ENCODE results near the gene PDS5A. TPM values are rescaled to one million over a fixed set of nuclear protein-coding genes. Genes with fewer than 3 reads are reported as not detected.
"Not testable (repeated sequence)": the region's sequence is repeated elsewhere in the genome, so short reads cannot be mapped to it uniquely, and the experiment has no call there.

The PDS5A gene
- total RNA-seq, 2 donors from 2014 or later: 84.4 to 150 TPM

- H3K4me1 Mint-ChIP-seq (ENCODE audit: low read depth in 2 of 2): peaks cover 0 to 8% of the 10 kb centered on the region in 2 donors
- H3K27ac Mint-ChIP-seq: no peak overlapping the region
- H3K36me3 Mint-ChIP-seq: peaks cover 35% of the 10 kb centered on the region
- DNase-seq (ENCODE audit: low spot score): no peak
- H3K4me3 Mint-ChIP-seq: no peak overlapping the region
- ATAC-seq: no peak
- no peaks in the 10 kb centered on the region for H3K27me3 Mint-ChIP-seq
- peaks cover 3% of the 10 kb centered on the region for H3K9me3 Mint-ChIP-seq
Measured at GRCh38 chr4:39855909-39856512, 121.7 kb downstream of the PDS5A start.

- Mint-ChIP-seq H3K9me3 (peaks cover 3% of the 10 kb centered on the region), H3K27ac (no peak overlapping the region), H3K36me3 (peaks cover 27% of the 10 kb centered on the region), H3K27me3 (no peaks in the 10 kb centered on the region), H3K4me3 (no peak overlapping the region), H3K4me1 (ENCODE audit: low read depth in 2 of 2) (peaks cover 0 to 8% of the 10 kb centered on the region in 2 donors)
- ATAC-seq (no peak), DNase-seq (ENCODE audit: low spot score) (no peak)
Measured at GRCh38 chr4:39852636-39853035, 125.1 kb downstream of the PDS5A start.

GRCh38 chr4:39850727-39851126, 127.0 kb downstream of the PDS5A start:
- H3K27ac Mint-ChIP-seq: no peak overlapping the region
- peaks cover 0 to 6% of the 10 kb centered on the region in 2 donors for H3K4me1 Mint-ChIP-seq (ENCODE audit: low read depth in 2 of 2)
- ATAC-seq (no peak), DNase-seq (ENCODE audit: low spot score) (no peak)
- peaks cover 3% of the 10 kb centered on the region for H3K9me3 Mint-ChIP-seq
- no peaks in the 10 kb centered on the region for H3K27me3 Mint-ChIP-seq
- H3K4me3 Mint-ChIP-seq: no peak overlapping the region
- H3K36me3 Mint-ChIP-seq: peaks cover 23% of the 10 kb centered on the region

- Mint-ChIP-seq H3K27me3 (no peaks in the 10 kb centered on the region), H3K4me1 (ENCODE audit: low read depth in 2 of 2) (no peaks in the 10 kb centered on the region), H3K4me3 (no peak overlapping the region), H3K9me3 (no peaks in the 10 kb centered on the region), H3K27ac (no peak overlapping the region), H3K36me3 (peaks cover 5% of the 10 kb centered on the region)
- ATAC-seq: no peak
- DNase-seq (ENCODE audit: low spot score): no peak
Measured at GRCh38 chr4:39846705-39847104, 131.0 kb downstream of the PDS5A start.

GRCh38 chr4:39846120-39846519, 131.6 kb downstream of the PDS5A start:
- H3K27ac Mint-ChIP-seq: no peak overlapping the region
- no peak overlapping the region for H3K4me3 Mint-ChIP-seq
- no peaks in the 10 kb centered on the region for H3K4me1 Mint-ChIP-seq (ENCODE audit: low read depth in 2 of 2)
- no peak for DNase-seq (ENCODE audit: low spot score)
- no peak for ATAC-seq
- H3K36me3 Mint-ChIP-seq: peaks cover 7% of the 10 kb centered on the region
- no peaks in the 10 kb centered on the region for H3K9me3 Mint-ChIP-seq
- H3K27me3 Mint-ChIP-seq: no peaks in the 10 kb centered on the region

- DNase-seq (ENCODE audit: low spot score): no peak
- no peaks in the 10 kb centered on the region for H3K9me3 Mint-ChIP-seq
- no peak overlapping the region for H3K4me3 Mint-ChIP-seq
- H3K27ac Mint-ChIP-seq: no peak overlapping the region
- H3K36me3 Mint-ChIP-seq: peaks cover 20% of the 10 kb centered on the region
- no peaks in the 10 kb centered on the region for H3K4me1 Mint-ChIP-seq (ENCODE audit: low read depth in 2 of 2)
- ATAC-seq: no peak
- no peaks in the 10 kb centered on the region for H3K27me3 Mint-ChIP-seq
Measured at GRCh38 chr4:39841894-39842293, 135.8 kb downstream of the PDS5A start.

- H3K9me3 Mint-ChIP-seq; ATAC-seq; H3K27ac Mint-ChIP-seq; H3K4me1 Mint-ChIP-seq (ENCODE audit: low read depth in 2 of 2); H3K27me3 Mint-ChIP-seq; DNase-seq (ENCODE audit: low spot score); H3K4me3 Mint-ChIP-seq: not testable (repeated sequence)
- H3K36me3 Mint-ChIP-seq: peaks cover 27% of the 10 kb centered on the region
Measured at GRCh38 chr4:39840516-39840915, 137.2 kb downstream of the PDS5A start.

- DNase-seq (ENCODE audit: low spot score) (no peak), ATAC-seq (no peak)
- H3K9me3 Mint-ChIP-seq: no peaks in the 10 kb centered on the region
- peaks cover 32% of the 10 kb centered on the region for H3K36me3 Mint-ChIP-seq
- no peaks in the 10 kb centered on the region for H3K27me3 Mint-ChIP-seq
- no peak overlapping the region for H3K27ac Mint-ChIP-seq
- H3K4me3 Mint-ChIP-seq: no peak overlapping the region
- no peaks in the 10 kb centered on the region for H3K4me1 Mint-ChIP-seq (ENCODE audit: low read depth in 2 of 2)
Measured at GRCh38 chr4:39840027-39840426, 137.7 kb downstream of the PDS5A start.

- peaks cover 33% of the 10 kb centered on the region for H3K36me3 Mint-ChIP-seq
- not testable (repeated sequence) for H3K4me1 Mint-ChIP-seq (ENCODE audit: low read depth in 2 of 2); H3K4me3 Mint-ChIP-seq; H3K9me3 Mint-ChIP-seq; DNase-seq (ENCODE audit: low spot score); ATAC-seq; H3K27ac Mint-ChIP-seq; H3K27me3 Mint-ChIP-seq
Measured at GRCh38 chr4:39838431-39838830, 139.3 kb downstream of the PDS5A start.

GRCh38 chr4:39834269-39834668, 143.4 kb downstream of the PDS5A start:
- no peaks in the 10 kb centered on the region for H3K27me3 Mint-ChIP-seq
- H3K9me3 Mint-ChIP-seq: no peaks in the 10 kb centered on the region

GRCh38 chr4:39825741-39826231, 151.9 kb downstream of the PDS5A start:
- DNase-seq (ENCODE audit: low spot score) (no peak), ATAC-seq (no peak)
- H3K27me3 Mint-ChIP-seq: no peaks in the 10 kb centered on the region
- no peaks in the 10 kb centered on the region for H3K4me1 Mint-ChIP-seq (ENCODE audit: low read depth in 2 of 2)
- no peaks in the 10 kb centered on the region for H3K36me3 Mint-ChIP-seq
- no peaks in the 10 kb centered on the region for H3K9me3 Mint-ChIP-seq
- no peak overlapping the region for H3K4me3 Mint-ChIP-seq
- H3K27ac Mint-ChIP-seq: no peak overlapping the region

More at GRCh38 chr4:39834269-39834668, 143.4 kb downstream of the PDS5A start:
- DNase-seq (ENCODE audit: low spot score) (no peak), ATAC-seq (no peak)
- Mint-ChIP-seq H3K4me1 (ENCODE audit: low read depth in 2 of 2) (no peaks in the 10 kb centered on the region), H3K36me3 (peaks cover 26% of the 10 kb centered on the region), H3K4me3 (no peak overlapping the region), H3K27ac (no peak overlapping the region)

- H3K36me3 Mint-ChIP-seq: no peaks in the 10 kb centered on the region
- H3K27me3 Mint-ChIP-seq: no peaks in the 10 kb centered on the region
- H3K4me3 Mint-ChIP-seq: no peak overlapping the region
- H3K9me3 Mint-ChIP-seq: no peaks in the 10 kb centered on the region
- no peak for ATAC-seq
- DNase-seq (ENCODE audit: low spot score): no peak
- no peak overlapping the region for H3K27ac Mint-ChIP-seq
- H3K4me1 Mint-ChIP-seq (ENCODE audit: low read depth in 2 of 2): no peaks in the 10 kb centered on the region
Measured at GRCh38 chr4:39825090-39825489, 152.6 kb downstream of the PDS5A start.

- no peaks in the 10 kb centered on the region for H3K9me3 Mint-ChIP-seq
- DNase-seq (ENCODE audit: low spot score) (no peak), ATAC-seq (no peak)
- H3K27me3 Mint-ChIP-seq: no peaks in the 10 kb centered on the region
- H3K27ac Mint-ChIP-seq: no peak overlapping the region
- H3K4me1 Mint-ChIP-seq (ENCODE audit: low read depth in 2 of 2): no peaks in the 10 kb centered on the region
- H3K36me3 Mint-ChIP-seq: no peaks in the 10 kb centered on the region
- no peak overlapping the region for H3K4me3 Mint-ChIP-seq
Measured at GRCh38 chr4:39823191-39823590, 154.5 kb downstream of the PDS5A start.

- Mint-ChIP-seq H3K27ac (no peak overlapping the region), H3K27me3 (no peaks in the 10 kb centered on the region), H3K4me3 (no peak overlapping the region), H3K9me3 (no peaks in the 10 kb centered on the region), H3K36me3 (no peaks in the 10 kb centered on the region), H3K4me1 (ENCODE audit: low read depth in 2 of 2) (no peaks in the 10 kb centered on the region)
- no peak for DNase-seq (ENCODE audit: low spot score)
- no peak for ATAC-seq
Measured at GRCh38 chr4:39822662-39823061, 155.0 kb downstream of the PDS5A start.

GRCh38 chr4:39821951-39822350, 155.8 kb downstream of the PDS5A start:
- Mint-ChIP-seq H3K27ac (no peak overlapping the region), H3K9me3 (no peaks in the 10 kb centered on the region), H3K27me3 (no peaks in the 10 kb centered on the region), H3K36me3 (no peaks in the 10 kb centered on the region), H3K4me1 (ENCODE audit: low read depth in 2 of 2) (no peaks in the 10 kb centered on the region), H3K4me3 (no peak overlapping the region)
- ATAC-seq: no peak
- DNase-seq (ENCODE audit: low spot score): no peak
